ENCODE data around the gene POU2F2. TPM values are rescaled to one million over a fixed set of nuclear protein-coding genes. Genes with fewer than 3 reads are reported as not detected.

POU2F2 gene
- total and polyA plus RNA-seq, 10 donors: 22.3 to 67.4 (median 40.0) TPM

DNA sequence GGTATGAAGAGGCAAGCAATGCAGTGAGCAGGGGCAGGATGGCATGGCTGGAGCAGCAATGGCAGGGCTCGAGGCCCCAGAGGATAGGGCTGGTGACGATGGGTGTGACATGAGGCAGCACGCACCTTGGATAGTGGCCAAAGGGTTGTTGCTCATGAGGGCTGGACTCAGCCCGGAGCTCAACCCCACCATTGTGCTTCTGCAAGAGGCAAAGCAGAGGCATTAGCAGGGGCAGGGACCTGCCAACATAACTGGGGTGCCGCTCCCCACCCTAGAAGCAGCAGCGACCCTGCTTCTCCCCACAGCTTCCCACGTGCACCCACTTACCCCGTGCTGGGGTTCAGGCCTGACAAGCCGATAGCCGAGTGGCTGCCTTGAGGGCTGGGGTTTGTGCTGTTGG lies 40.5 kb downstream of the POU2F2 start:
- peak; percentile 80 for DNase-seq
- TF ChIP-seq, protein P1, sequence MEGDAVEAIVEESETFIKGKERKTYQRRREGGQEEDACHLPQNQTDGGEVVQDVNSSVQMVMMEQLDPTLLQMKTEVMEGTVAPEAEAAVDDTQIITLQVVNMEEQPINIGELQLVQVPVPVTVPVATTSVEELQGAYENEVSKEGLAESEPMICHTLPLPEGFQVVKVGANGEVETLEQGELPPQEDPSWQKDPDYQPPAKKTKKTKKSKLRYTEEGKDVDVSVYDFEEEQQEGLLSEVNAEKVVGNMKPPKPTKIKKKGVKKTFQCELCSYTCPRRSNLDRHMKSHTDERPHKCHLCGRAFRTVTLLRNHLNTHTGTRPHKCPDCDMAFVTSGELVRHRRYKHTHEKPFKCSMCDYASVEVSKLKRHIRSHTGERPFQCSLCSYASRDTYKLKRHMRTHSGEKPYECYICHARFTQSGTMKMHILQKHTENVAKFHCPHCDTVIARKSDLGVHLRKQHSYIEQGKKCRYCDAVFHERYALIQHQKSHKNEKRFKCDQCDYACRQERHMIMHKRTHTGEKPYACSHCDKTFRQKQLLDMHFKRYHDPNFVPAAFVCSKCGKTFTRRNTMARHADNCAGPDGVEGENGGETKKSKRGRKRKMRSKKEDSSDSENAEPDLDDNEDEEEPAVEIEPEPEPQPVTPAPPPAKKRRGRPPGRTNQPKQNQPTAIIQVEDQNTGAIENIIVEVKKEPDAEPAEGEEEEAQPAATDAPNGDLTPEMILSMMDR (IDR thresholded peaks at IDR 0.05 in 8 of 11, conservative IDR thresholded peaks at IDR 0.05 in 3 of 11): no peak
- TF ChIP-seq POLR2AphosphoS5 (IDR thresholded peaks at IDR 0.05): peak; percentile 46 to 61 (median 54)
- no peaks in the 10 kb centered on the region for H3K9me3 ChIP-seq
- H3K36me3 ChIP-seq: peaks cover 0 to 65% (median 30%) of the 10 kb centered on the region in 6 donors
- H3K27ac ChIP-seq: peak overlapping the region; percentile 13 to 83 (median 72)
- intact Hi-C loops (cut with DNase I; ENCODE audit: low total_unique reads): no loop called here
- peak overlapping the region in 1 of 8 donors; percentile 9 for H3K4me3 ChIP-seq
- peaks cover 0 to 7% (median 0%) of the 10 kb centered on the region in 7 donors for H3K27me3 ChIP-seq (replicated peaks in 1 of 7)
- WGBS, 5 donors: 61 to 83% (median 73%) methylated on average over 6 to 10 of the region's 10 CpGs
- peaks cover 17 to 76% (median 57%) of the 10 kb centered on the region in 6 donors for H3K4me1 ChIP-seq

GRCh38 chr19:42091300-42091699 lies 40.9 kb downstream of the POU2F2 start:
- Histone ChIP-seq H3K9me3 (no peaks in the 10 kb centered on the region), H3K36me3 (peaks cover 0 to 60% (median 30%) of the 10 kb centered on the region in 6 donors), H3K27me3 (replicated peaks in 1 of 7) (peaks cover 0 to 6% (median 0%) of the 10 kb centered on the region in 7 donors), H3K4me1 (peaks cover 17 to 80% (median 57%) of the 10 kb centered on the region in 6 donors), H3K27ac (peak overlapping the region in 5 of 8 donors; percentile 13 to 83 (median 79)), H3K4me3 (no peak overlapping the region)
- intact Hi-C loops (cut with DNase I; ENCODE audit: low total_unique reads): no loop called here
- 72 to 91% (median 85%) methylated on average over 4 to 13 of the region's 13 CpGs for WGBS, 5 donors
- DNase-seq: no peak
- TF ChIP-seq, protein P1 (IDR thresholded peaks at IDR 0.05 in 8 of 11, conservative IDR thresholded peaks at IDR 0.05 in 3 of 11): no peak
- no peak for TF ChIP-seq POLR2A (IDR thresholded peaks at IDR 0.05)
- TF ChIP-seq POLR2AphosphoS5 (IDR thresholded peaks at IDR 0.05): no peak

GRCh38 chr19:42090672-42091071 lies 41.6 kb downstream of the POU2F2 start:
- H3K36me3 ChIP-seq: peaks cover 0 to 54% (median 29%) of the 10 kb centered on the region in 6 donors
- H3K27ac ChIP-seq: peak overlapping the region in 5 of 8 donors; percentile 33 to 79 (median 70)
- TF ChIP-seq POLR2A (IDR thresholded peaks at IDR 0.05): no peak
- peak in 1 of 3 donors; percentile 61 for TF ChIP-seq POLR2AphosphoS5 (IDR thresholded peaks at IDR 0.05)
- TF ChIP-seq, protein P1 (IDR thresholded peaks at IDR 0.05 in 8 of 11, conservative IDR thresholded peaks at IDR 0.05 in 3 of 11): no peak
- WGBS, 5 donors: 39 to 66% (median 51%) methylated on average over 9 of the region's 9 CpGs
- H3K4me1 ChIP-seq: peaks cover 17 to 83% (median 57%) of the 10 kb centered on the region in 6 donors
- no peak overlapping the region for H3K4me3 ChIP-seq
- DNase-seq: no peak
- H3K27me3 ChIP-seq (replicated peaks in 1 of 7): no peaks in the 10 kb centered on the region
- H3K9me3 ChIP-seq: no peaks in the 10 kb centered on the region
- intact Hi-C loops (cut with DNase I; ENCODE audit: low total_unique reads): no loop called here

DNA sequence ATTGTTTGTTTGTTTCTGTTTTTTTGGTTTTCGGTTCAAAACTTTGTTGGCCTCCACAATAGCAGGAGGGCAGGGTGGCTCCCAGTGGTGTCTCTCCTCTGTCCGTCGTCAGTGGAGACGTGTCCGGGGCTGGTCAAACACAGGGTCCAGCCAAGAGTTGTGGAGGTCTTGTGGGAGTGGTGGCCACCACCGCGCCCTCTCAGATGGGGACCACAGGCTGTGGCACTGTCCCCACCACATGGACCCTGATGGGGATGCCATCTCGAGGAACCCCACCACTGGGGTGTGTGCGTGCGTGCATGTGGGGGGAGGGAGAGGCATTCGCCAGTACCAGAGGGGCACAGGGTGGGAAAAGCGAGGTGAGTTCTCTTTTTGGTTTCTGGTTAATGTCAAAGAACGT lies 42.5 kb downstream of the POU2F2 start:
- intact Hi-C loops (cut with DNase I; ENCODE audit: low total_unique reads): no loop called here
- Histone ChIP-seq H3K36me3 (peaks cover 0 to 45% (median 20%) of the 10 kb centered on the region in 6 donors), H3K4me3 (no peak overlapping the region), H3K9me3 (no peaks in the 10 kb centered on the region), H3K27ac (peak overlapping the region in 4 of 8 donors; percentile 60 to 79 (median 75)), H3K4me1 (peaks cover 17 to 83% (median 57%) of the 10 kb centered on the region in 6 donors), H3K27me3 (replicated peaks in 1 of 7) (no peaks in the 10 kb centered on the region)
- WGBS, 5 donors: 87 to 96% (median 94%) methylated on average over 13 of the region's 13 CpGs
- peak; percentile 15 to 68 (median 33) for TF ChIP-seq POLR2AphosphoS5 (IDR thresholded peaks at IDR 0.05)
- no peak for TF ChIP-seq POLR2A (IDR thresholded peaks at IDR 0.05)
- no peak for DNase-seq
